M059J (cell line): ENCODE data around the gene SPSB4. TPM values are rescaled to one million over a fixed set of nuclear protein-coding genes. Genes with fewer than 3 reads are reported as not detected.

Experiments used
- DNase-seq: peaks from one replicate; pipeline ENCODE4 v3.0.0-alpha.2; 2012; ENCODE audit warnings: low read depth
- total RNA-seq: library from RNA; depleted of rRNA; stranded (reverse); fragments of >200 nt; shearing (Covaris generic); gene quantifications from 2 replicates; pipeline ENCODE4 v1.2.3, GENCODE V29; 2014

The SPSB4 gene
- total RNA-seq, 1 experiment from 2014 or later: 0.02 TPM

DNA sequence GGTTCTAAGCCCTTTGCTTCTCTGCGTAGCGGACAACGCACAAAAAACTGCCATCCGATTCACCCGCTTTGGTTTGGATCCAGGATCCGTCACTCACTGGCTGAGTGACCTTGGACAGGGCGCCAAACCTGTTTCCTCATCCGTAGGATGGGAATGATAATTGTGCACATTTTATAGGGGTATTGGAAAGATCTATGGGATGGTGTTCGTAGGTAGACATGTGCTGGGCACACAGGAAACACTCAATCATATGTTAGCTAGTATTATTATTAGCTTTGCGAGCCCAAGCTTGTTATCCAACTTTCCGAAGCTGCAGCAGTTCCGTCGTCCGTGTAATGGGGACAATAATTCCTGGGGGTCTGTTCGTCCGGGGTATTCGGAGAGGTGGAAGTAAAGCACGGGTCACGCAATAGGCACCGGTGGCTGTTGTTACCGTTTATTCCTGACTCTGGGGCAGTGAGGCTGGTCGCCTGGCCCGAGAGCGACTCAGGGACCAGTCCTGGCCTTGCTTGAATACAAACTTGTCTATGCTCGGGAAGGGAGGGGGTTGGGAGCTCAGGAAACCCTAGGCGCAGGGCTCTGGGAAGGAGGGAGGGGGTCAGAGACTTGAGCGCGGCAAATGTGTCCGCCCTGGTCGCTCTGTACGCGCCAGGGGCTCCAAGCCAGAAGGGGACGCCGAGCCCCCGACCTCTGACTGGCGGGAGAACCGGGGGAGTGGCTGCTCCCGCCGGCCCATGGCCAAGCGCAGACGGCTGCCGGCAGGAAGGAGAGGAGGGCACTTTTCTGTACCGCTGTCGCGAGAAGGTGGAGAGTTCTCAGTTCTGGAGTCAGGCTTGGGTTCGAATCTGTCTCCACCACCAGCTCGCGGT, 1.3 kb downstream of the SPSB4 start:
- peak; percentile 9 for DNase-seq

DNA sequence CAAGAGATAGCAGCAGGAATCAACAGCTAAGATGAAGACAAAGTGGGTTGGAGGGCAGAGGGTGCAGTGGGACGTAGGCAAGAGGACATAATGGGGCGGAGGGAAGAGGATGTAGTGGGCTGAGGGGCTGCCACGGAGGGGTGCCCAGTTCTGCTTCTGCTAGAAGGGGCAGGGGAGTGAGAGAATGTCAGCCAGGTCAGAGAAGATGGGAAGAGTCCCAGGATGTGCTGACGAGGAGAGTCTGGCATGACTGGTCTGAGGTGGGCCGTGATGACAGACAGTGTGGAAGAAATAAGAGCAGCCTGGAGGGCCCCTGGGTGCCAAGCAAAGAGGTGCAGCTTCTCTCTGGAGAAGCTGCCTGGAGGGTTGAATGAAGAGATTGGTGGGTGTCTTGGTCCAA, 4.0 kb downstream of the SPSB4 start:
- DNase-seq: no peak

DNA sequence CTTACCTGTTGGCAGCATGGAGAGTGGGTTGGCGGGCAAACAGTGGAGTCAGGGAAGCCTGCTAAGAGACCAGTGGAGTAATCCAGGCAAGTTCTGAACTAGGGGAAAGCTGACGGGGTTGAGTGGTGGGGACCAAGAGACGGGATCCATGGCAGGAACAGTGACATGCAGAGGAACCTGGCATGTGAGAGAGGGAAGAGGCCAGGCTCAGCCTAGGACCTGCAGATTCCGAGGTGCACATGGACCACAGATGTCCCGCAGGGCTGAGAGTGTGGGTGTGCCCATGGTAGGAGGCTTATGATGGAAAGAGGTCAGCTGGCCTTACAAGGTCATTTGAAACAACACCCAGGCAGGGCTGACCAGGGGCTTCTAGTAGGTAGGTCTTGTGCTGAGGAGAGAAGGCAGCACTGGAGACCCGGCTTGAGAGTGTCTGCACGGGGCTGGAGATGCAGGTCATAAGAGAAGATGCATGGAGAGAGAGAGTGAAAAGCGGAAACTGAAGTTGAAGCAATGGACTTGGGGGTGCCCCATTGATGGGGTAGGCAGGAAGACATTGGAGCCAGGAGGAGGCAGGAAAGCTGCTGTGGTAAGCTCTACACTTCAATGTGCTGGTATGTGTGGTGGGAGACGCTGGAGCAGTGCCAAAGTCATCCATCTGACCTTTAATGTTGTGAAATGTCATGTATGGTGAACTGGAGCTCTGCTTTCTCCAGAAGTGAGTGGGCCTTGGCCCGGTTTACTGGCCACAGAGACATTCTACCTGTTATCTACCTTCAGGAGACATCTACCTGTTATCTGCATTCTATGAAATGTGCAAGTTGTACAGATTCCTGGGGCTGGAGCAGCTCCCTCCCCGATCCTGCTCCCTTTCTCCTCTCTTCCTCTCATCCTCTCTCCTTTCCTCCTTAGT, 4.6 kb downstream of the SPSB4 start:
- no peak for DNase-seq

DNA sequence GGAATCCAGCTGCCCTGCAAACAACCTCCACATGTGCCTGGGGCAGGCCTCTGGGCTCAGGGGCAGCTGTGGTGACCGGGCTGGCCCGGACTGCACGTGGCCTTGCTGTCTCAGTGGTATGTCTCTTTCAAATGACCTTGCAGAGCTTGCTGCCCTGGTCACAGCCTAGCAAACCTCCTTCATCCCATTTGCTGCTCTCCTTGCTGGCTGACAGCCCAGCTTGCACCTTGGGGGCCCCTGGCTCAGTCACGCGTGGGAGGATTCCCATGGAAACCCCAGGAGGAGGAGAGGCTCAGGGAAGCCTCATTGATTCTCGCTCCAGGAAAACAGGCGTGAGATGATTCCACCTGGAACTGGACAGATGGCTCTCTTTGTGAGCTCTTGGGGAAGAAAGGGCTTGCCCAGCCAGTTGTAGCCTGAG, 5.6 kb downstream of the SPSB4 start:
- no peak for DNase-seq

DNA sequence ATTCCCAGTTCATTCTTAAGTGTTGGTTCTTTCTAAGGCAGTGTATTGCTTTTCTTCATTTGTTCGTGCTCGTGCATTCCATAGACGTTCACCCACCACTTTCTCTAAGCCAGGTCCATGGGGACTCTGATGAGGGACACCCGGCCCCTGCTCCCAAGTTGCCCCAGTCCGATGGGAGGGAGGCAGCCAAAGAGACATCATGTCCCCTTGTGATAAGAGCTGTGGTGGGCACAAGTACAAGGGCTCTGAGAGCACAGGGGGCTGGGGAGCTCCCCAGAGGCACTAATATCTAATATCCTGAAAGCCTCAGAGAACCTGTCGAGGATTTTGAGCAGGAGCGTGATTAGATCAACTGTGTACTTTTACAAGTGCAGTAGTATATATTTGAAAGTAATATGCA, 6.3 kb downstream of the SPSB4 start:
- no peak for DNase-seq

DNA sequence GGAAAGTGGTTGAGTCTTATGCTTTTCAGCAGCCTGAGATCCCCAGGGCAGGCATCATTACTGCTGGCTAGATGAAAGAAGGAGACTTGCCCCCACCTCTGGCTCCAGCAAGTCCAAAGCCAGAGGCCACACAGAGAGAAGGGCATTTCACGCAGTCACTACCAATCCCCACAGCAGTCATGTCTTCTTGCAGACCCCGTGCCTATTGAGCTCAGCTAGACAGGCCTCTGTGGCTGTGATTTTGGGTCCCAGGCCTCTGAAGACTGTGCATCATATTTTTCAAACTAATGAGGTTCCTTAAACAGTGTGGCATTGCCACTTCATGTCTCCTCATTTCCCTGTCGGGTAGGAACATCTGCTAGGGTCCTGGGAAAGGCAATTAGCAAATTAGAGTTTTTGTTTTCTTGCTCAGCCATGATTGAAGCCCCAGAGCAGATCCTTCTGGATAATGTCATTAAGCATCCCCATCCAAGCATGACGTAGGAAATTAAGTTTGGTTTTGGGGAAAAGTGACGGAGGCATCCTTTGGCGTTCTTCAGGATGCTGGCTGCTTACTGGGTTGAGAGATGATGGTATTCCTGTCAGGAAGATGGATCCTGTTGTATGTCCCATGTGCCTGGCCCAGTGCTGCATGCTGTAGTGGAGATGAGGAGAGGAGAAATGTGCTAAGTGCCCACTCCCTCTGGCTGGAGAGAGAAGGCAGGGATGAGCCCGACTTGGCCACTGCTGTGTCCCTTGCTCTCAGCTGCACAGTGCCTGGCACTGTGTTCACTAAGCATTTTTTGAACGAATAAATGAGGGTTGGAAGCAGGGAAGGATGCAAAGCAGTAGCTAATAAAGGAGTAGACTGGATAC, 7.0 kb downstream of the SPSB4 start:
- no peak for DNase-seq

DNA sequence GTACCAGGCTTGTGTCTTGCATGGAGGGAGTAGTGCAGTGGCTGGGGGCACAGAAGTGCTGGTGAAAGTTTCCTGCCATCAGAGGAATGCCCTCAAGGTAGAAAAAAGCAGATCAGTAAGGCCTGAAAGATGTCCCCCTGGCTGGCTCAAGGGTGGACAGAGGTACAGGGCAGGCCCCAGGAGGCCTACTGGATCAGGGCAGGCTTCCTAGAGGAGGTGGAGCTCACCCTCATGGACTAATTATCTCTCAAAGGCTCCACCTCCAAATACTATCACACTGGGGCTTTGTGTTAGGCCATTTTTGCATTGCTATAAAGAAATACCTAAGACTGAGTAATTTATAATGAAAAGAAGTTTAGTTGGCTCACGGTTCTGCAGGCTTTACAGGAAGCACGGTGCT, 7.8 kb downstream of the SPSB4 start:
- no peak for DNase-seq

DNA sequence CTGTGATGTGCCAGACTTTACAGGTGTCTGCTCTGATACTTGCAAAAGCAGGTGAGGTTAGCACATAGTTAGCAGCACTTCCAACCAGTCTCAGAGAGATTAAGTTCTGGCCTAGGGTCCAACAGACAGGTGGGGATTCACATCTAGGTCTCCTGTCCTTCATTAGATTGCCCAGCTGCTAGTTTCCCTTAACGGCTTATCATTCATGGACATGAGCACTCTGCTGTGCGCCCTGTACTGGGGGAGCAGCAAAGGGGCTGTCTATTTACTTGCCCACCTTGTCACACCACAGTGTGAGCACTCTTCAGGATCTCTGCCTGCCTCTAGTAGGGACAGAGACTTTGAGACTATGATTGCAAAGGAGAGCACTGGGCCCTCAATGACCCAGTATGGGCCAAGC, 8.7 kb downstream of the SPSB4 start:
- DNase-seq: no peak

DNA sequence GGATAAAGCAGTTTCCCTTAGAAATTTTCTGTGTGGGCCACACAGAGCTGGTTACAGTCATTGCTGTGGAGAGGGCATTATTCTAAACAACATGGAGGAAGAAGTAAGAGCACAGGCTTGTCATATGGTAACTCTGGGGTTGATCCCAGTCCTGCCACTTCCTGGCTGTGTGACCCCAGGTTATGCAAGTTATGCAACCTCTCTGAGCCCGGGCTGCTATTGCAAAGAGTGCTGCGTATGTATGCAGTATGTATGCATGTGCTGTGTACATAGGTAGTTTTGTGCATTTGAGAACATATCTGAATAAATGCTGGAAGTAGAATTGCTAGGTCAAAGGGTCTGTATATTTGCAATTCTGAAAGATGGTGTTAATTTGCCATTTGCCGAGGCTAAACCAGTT, 9.2 kb downstream of the SPSB4 start:
- DNase-seq: no peak

DNA sequence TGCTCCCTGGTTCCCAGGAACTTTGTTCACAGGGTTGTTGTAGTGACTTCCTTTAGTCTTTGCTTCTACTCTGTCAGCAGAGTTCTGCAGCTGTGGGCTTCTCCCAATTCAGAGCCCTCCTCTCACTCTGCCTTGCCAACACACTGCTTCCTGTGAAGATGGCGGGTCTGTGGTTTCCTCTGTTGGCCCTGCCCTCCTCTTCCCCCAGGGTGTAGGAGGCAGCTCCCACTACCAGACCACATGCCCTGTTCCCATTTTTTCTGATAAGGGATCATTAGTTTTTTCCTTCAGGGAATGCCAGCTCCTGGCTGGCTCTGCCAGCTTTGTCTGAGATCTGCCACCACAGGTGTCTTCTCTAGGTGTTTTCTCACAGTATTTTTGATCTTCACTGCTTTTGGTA, 12.7 kb downstream of the SPSB4 start:
- DNase-seq: no peak

DNA sequence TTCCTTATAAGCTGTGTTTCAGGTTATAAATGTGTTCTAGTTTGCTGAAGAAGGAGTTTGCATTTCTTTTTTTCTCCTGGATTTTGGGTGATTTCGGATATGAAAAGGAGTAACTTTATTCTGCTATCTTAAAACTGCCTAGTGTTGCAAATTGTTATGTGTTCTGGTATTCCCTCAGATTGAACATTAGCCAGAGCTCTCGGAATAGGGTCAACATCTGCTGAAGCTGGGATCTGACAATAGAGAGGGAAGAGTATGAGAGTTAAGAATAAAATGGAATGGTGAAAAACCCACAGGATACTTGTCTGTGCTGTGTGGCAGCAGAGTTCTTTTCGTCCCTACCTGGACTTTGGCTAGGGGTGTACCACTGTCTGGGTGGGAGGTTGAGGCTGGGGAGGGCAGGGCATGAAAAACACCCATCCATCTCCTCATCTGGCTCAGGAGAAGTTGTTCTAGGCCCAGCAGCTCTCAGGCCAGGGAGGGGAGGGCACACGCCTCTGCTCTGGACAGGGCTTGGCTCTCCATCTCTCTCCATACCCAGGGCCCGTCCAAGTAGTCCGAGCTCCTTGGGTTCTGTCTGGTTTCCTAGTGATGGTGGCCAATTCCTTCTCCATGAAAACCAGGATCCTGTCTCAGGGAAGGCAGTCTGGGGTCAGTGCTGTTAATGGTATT, 13.2 kb downstream of the SPSB4 start:
- DNase-seq: no peak

DNA sequence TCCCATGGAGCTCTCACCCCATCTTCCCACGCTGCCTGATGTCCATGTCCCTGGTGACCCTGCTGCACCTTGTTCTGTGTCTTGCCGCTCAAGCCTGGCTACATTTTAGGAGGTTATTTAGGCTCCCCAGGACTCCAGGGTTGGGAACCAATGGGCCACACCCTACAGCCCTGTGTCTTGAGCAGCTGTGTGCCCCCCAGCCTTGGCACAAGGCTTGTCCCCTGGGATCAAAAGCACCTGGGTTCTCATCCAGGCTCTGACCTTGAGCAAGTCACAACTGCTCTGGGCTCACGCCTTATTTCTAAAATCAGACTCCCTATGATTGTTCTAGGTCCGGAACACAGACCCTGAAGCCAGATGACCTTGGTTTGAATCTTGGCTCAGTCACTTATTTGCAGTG, 14.1 kb downstream of the SPSB4 start:
- no peak for DNase-seq

DNA sequence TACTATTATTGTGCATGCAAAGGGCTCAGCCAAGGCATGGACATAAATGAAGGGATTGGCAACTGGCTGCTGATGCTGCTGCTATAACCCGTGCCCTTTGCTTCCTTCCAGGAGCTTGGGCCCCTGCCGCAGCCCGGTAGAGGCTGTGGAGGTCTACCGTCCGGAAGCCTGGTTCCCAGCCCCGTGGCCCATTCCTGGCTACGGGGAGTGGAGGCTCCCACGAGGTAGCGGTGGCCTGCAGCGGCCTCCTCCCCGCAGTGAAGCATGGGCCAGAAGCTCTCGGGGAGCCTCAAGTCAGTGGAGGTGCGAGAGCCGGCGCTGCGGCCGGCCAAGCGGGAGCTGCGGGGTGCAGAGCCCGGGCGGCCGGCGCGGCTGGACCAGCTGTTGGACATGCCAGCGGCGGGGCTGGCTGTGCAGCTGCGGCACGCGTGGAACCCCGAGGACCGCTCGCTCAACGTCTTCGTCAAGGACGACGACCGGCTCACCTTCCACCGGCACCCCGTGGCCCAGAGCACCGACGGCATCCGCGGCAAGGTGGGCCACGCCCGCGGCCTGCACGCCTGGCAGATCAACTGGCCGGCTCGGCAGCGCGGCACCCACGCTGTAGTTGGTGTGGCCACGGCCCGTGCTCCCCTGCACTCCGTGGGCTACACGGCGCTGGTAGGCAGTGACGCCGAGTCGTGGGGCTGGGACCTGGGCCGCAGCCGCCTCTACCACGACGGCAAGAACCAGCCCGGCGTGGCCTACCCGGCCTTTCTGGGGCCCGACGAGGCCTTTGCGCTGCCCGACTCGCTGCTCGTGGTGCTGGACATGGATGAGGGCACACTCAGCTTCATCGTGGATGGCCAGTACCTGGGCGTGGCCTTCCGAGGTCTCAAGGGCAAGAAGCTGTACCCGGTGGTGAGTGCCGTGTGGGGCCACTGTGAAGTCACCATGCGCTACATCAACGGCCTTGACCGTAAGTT, 15.0 kb downstream of the SPSB4 start:
- no peak for DNase-seq

DNA sequence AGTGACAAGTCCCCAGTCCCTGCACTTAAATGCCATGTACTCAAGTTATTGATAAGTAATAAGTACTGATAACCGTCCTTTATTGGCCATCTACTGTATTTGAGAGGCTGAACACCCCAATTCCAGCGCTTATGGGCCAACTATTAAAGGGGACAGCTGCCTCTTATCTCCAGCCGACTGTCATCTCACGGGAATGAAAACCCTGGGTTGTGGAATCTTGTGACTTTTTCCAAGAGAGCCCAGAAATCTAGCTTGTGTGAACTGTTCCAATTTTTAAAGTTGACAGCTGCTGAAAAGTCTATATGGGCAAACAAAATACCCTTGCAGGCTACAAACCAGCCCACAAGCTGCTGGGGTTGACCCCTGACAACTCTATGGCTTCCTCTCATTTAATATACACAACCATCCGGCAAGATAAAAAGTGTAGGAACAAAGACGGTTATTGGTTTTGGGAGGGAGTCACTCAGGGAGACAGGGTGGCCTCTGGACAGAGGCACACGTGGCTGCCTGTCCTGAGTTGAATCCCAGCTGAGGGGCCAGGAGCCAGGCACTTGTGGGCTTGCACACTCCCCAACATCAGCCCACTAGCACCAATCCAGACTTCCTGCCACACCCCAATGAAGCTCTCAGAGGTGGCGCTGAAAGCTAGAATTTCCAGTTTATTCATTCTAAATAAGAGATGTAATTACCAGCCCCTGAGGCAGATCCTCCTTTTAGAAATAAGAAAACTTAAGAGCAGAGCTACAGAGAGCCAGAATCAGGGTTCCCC, 16.2 kb downstream of the SPSB4 start:
- no peak for DNase-seq

DNA sequence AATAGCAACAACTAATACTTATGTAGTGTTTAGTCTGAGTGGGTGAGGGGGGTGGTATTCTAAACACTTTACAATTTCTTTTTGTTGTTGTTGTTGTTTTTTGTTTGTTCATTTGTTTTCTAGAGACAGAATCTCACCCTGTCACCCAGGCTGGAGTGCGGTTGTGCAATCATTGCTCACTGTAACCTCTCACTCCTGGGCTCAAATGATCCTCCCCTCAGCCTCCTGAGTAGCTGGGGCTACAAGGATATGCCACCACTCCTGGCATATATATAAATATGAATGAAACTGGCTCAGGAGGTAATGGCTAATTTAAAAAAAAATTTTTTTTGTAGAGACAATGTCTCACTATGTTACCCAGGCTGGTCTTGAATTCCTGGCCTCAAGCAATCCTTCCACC, 19.1 kb downstream of the SPSB4 start:
- no peak for DNase-seq

DNA sequence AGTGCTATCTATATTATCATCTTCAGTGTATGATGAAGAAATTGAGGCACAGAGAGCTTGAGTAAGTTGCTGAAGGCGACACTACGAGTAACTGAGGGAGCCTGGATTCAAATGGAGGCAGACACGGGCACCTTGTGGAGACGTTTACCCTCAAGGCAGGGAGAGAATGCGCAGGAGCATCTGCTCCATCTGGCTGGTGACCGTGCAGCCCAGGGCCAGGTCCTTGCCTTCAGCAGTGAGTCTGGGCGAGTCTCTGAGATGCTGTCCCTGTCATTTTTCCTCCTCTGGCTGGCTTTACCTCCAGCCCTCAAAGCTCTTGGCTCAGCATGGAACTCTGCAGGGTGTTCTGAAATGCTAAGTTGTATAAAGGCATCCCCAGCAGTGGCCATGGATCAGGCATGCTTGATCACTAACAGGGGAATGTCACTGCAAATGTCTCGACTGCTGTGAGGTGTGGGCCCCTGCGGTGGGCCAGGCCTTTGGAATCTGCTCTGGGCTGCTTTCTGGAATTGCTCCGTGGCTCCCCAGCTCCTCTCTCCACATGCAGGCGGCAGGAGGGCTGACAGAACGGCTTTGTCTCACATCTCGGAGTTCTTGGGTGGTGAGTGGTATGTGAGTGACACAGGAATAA, 19.7 kb downstream of the SPSB4 start:
- no peak for DNase-seq

DNA sequence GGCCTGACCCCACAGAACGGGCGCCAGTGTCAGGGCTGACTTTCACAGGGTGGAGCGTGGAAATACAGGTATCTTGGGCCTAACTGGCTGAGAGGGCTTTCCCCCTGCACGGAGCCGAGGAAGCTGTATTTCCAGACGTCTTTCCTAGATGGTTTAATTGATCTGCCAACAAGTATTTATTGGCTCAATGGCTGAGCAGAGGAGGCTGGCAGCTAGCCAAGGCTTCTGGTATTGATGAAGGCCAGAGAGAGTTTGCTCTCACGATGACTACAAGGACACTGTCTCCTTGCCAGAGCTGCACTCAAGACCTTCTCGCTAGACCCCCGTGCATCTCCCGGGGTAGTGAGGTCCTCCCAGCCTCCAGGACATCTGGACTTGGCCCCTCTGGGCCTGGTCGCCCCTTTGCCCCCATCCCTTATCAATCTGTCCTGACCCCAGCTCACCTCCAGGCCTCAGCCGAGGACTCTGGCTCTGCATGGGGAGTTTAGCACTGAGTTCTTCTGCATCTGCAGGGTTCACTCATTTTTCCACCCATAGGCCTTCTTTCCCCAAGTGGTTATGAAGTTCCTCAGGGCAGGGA, 20.6 kb downstream of the SPSB4 start:
- DNase-seq: no peak

DNA sequence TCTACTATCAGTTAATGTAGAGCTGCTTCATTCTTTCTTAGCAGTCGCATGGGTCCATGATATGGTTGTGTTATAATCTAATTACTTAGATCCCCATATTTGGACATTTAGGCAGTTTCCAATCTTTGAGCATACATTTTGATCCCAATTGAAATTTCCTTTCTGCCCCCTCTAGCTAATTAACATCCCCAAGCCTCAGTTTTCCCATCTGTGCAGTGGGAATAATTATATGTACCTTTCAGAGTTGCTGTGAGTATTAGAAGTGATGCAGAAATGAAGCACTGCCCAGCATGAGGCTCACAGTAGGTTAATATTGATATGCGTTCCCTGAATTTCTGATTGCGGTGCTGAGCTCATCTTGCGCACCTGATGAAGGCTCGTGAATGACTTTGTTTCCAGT, 21.8 kb downstream of the SPSB4 start:
- no peak for DNase-seq

DNA sequence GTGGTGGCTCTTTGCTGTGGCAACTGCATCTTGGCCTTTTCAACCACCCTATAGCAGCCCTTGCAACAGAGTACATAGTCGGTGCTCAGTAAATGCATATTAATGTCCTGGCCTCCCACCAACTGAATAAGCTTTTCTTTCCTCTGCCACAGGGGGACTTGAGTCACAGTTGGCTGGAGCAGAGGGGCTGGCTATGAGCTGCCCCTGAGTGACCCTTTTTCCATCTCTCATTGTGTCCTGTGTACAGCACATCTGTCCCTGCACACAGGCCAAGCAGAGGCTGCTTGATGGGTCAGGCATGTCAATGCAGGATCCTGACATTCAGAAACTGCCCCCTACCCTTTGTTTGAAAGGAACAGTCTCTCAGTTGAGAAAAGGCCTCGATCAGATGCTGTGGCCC, 22.4 kb downstream of the SPSB4 start:
- DNase-seq: no peak
